Measurements from ENCODE around the gene SGCA.
A peak's percentile ranks its signal among the peaks of the same experiment; 100 is the strongest.

SGCA gene

GRCh38 chr17:50165867-50166517 lies at the start of gene SGCA:
Gene SGCA, plus strand, starts transcription at chr17:50166005. Its CDS starts 36 bp downstream, at chr17:50166041.
- intact Hi-C loops (cut with DNase I), result no loop called here
- peak in 1 of 10 donors; percentile 59 for DNase-seq

- intact Hi-C loops (cut with DNase I), result no loop called here
- DNase-seq, result peak in 5 of 10 donors; percentile 43 to 93 (median 88)
Measured at GRCh38 chr17:50117202-50118051, 48.4 kb upstream of the SGCA start.

GRCh38 chr17:50118076-50118827 lies 47.6 kb upstream of the SGCA start:
- intact Hi-C loops (cut with DNase I), result no loop called here
- peak in 1 of 10 donors; percentile 73 for DNase-seq

GRCh38 chr17:50118828-50119218 lies 47.0 kb upstream of the SGCA start:
- intact Hi-C loops (cut with DNase I), result no loop called here
- no peak for DNase-seq

- intact Hi-C loops (cut with DNase I), result no loop called here
- no peak for DNase-seq
Measured at GRCh38 chr17:50120475-50121253, 45.1 kb upstream of the SGCA start.

- no peak for DNase-seq
- intact Hi-C loops (cut with DNase I), result no loop called here
Measured at GRCh38 chr17:50122945-50123344, 42.9 kb upstream of the SGCA start.

- DNase-seq, result peak in 2 of 10 donors; percentile 86 to 87
- intact Hi-C loops (cut with DNase I), result no loop called here
Measured at GRCh38 chr17:50123649-50124349, 42.0 kb upstream of the SGCA start.

- intact Hi-C loops (cut with DNase I), result no loop called here
- DNase-seq, result peak in 2 of 10 donors; percentile 57 to 91
Measured at GRCh38 chr17:50125420-50125997, 40.3 kb upstream of the SGCA start.

GRCh38 chr17:50127697-50128361 lies 38.0 kb upstream of the SGCA start:
- intact Hi-C loops (cut with DNase I), result no loop called here
- no peak for DNase-seq

- intact Hi-C loops (cut with DNase I), result no loop called here
- DNase-seq, result peak in 1 of 10 donors; percentile 84
Measured at GRCh38 chr17:50128441-50129352, 37.1 kb upstream of the SGCA start.

- intact Hi-C loops (cut with DNase I), result no loop called here
Measured at GRCh38 chr17:50129353-50129727, 36.5 kb upstream of the SGCA start.

GRCh38 chr17:50129728-50130558 lies 35.9 kb upstream of the SGCA start, which contains the start of gene SAMD14:
Gene SAMD14, minus strand, starts transcription at chr17:50130160. Its CDS starts 5,201 bp downstream, at chr17:50124959.
- intact Hi-C loops (cut with DNase I), result loop anchor here (10.0 kb wide), 1 partner anchor 165 kb away; no protein-coding TSS in a partner anchor
- DNase-seq, result peak in 3 of 10 donors; percentile 88 to 93 (median 90)

More at GRCh38 chr17:50129353-50129727, 36.5 kb upstream of the SGCA start:
- DNase-seq, result peak in 1 of 10 donors; percentile 79

- no peak for DNase-seq
- intact Hi-C loops (cut with DNase I), result loop anchor here (10.0 kb wide), 1 partner anchor 164 kb away; no protein-coding TSS in a partner anchor
Measured at GRCh38 chr17:50130559-50131305, 35.1 kb upstream of the SGCA start.

GRCh38 chr17:50132104-50132794 lies 33.6 kb upstream of the SGCA start:
- no peak for DNase-seq
- intact Hi-C loops (cut with DNase I), result loop anchor here (10.0 kb wide), 1 partner anchor 163 kb away; no protein-coding TSS in a partner anchor
